ENCODE measurements around the gene UBAC2. TPM values are rescaled to one million over a fixed set of nuclear protein-coding genes. Genes with fewer than 3 reads are reported as not detected.

The UBAC2 gene
- total RNA-seq, 1 experiment from 2014 or later, result 41.0 TPM

DNA sequence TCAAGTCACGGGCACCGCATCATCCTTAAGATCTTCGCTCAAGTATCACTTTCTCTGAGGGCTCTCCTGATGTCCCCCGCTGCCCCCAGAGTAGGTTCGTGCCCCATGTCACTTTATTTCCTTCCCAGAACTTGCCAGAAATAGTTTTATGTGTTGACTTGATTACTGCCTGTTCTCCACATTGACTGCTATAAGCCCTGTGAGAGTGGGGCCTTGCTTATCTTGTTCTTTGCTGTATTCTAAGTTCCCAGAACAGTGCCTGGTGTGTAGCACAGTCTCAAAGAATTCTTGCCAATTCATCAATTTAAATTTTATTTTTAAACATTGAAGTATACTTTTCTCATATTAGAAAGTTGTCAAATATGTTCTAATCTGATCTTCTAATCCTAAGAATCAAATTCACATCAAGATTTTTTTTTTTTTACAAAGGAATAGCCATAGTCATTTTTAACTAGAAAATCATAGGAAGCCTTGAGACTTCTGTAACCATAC lies 138.6 kb downstream of the UBAC2 start:
- H3K27me3 Mint-ChIP-seq (ENCODE audit: unreplicated experiment), result no peaks in the 10 kb centered on the region
- CTCF ChIA-PET, result no interaction called here
- H3K27ac Mint-ChIP-seq (ENCODE audit: unreplicated experiment), result no peak overlapping the region
- H3K36me3 Mint-ChIP-seq (ENCODE audit: insufficient read depth, unreplicated experiment), result peaks cover 7% of the 10 kb centered on the region
- BruUV-seq (replicated peaks), result no TSS peak
- H3K4me3 Mint-ChIP-seq (ENCODE audit: low read depth, unreplicated experiment), result no peak overlapping the region
- intact Hi-C loops (cut with micrococcal nuclease; ENCODE audit: unreplicated experiment), result no loop called here
- no peaks in the 10 kb centered on the region for H3K4me1 Mint-ChIP-seq (ENCODE audit: low read depth, unreplicated experiment)
- TF ChIP-seq, protein P1, sequence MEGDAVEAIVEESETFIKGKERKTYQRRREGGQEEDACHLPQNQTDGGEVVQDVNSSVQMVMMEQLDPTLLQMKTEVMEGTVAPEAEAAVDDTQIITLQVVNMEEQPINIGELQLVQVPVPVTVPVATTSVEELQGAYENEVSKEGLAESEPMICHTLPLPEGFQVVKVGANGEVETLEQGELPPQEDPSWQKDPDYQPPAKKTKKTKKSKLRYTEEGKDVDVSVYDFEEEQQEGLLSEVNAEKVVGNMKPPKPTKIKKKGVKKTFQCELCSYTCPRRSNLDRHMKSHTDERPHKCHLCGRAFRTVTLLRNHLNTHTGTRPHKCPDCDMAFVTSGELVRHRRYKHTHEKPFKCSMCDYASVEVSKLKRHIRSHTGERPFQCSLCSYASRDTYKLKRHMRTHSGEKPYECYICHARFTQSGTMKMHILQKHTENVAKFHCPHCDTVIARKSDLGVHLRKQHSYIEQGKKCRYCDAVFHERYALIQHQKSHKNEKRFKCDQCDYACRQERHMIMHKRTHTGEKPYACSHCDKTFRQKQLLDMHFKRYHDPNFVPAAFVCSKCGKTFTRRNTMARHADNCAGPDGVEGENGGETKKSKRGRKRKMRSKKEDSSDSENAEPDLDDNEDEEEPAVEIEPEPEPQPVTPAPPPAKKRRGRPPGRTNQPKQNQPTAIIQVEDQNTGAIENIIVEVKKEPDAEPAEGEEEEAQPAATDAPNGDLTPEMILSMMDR (IDR thresholded peaks at IDR 0.05; ENCODE audit: unreplicated experiment), result no peak
- no peaks in the 10 kb centered on the region for H3K9me3 Mint-ChIP-seq (ENCODE audit: low read depth, unreplicated experiment)
- no peak for DNase-seq

DNA sequence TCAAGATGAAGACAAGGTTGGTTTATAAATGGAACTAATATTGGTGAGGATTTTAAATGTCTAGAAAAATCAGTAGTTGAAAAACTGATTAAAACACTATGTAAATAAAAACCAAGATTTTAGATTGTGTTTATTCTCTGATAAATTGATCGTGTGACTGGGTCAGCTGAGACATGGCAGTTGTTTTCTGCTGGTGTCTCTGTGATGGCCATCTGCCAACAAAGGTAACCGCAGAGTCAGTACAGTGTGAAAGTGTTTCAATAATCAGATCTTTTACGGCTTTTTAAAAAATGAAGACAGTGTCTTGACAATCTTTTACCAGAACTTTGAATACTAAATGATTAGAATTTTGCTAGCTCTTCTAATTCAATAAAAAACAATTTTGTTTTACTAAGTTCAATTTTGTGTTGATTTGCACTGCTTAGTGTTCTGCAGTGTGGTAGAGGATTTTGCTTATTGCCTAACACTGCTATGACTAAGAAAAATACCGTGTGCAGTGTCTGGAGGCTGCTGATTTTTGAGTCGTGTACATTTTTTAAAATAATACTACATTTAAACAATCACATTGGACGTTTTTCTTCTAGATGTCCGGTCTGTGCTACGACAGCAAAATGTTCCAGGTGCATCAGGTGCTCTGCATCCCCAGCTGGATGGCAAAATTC lies 139.2 kb downstream of the UBAC2 start:
- Mint-ChIP-seq H3K9me3 (ENCODE audit: low read depth, unreplicated experiment) (no peaks in the 10 kb centered on the region), H3K27ac (ENCODE audit: unreplicated experiment) (no peak overlapping the region), H3K27me3 (ENCODE audit: unreplicated experiment) (no peaks in the 10 kb centered on the region), H3K4me3 (ENCODE audit: low read depth, unreplicated experiment) (no peak overlapping the region), H3K4me1 (ENCODE audit: low read depth, unreplicated experiment) (no peaks in the 10 kb centered on the region), H3K36me3 (ENCODE audit: insufficient read depth, unreplicated experiment) (peaks cover 7% of the 10 kb centered on the region)
- BruUV-seq (replicated peaks), result no TSS peak
- CTCF ChIA-PET, result no interaction called here
- intact Hi-C loops (cut with micrococcal nuclease; ENCODE audit: unreplicated experiment), result no loop called here
- no peak for DNase-seq
- TF ChIP-seq, protein P1 (IDR thresholded peaks at IDR 0.05; ENCODE audit: unreplicated experiment), result no peak

DNA sequence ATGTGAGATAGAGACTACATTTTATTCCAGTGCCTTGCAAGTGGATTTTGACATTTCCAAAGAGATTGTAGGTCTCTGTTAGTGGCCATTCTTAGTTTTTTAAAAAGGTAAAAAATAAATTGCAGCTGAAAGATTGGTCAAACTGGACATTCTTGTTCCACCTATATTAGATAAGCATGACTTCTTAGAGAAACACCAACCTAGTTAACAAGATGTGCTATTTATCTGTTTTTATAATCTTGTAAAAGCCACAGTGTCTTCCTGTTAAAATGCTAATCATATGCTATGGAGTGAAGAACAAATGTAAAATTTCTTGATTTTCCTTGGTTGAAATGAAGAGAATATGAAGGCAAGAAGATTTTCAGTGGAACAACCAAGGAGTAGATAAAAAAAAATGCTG lies 140.0 kb downstream of the UBAC2 start:
- no peaks in the 10 kb centered on the region for H3K4me1 Mint-ChIP-seq (ENCODE audit: low read depth, unreplicated experiment)
- H3K27ac Mint-ChIP-seq (ENCODE audit: unreplicated experiment), result no peak overlapping the region
- DNase-seq, result no peak
- TF ChIP-seq, protein P1 (IDR thresholded peaks at IDR 0.05; ENCODE audit: unreplicated experiment), result no peak
- no peaks in the 10 kb centered on the region for H3K27me3 Mint-ChIP-seq (ENCODE audit: unreplicated experiment)
- no TSS peak for BruUV-seq (replicated peaks)
- H3K36me3 Mint-ChIP-seq (ENCODE audit: insufficient read depth, unreplicated experiment), result peaks cover 7% of the 10 kb centered on the region
- intact Hi-C loops (cut with micrococcal nuclease; ENCODE audit: unreplicated experiment), result no loop called here
- no peaks in the 10 kb centered on the region for H3K9me3 Mint-ChIP-seq (ENCODE audit: low read depth, unreplicated experiment)
- H3K4me3 Mint-ChIP-seq (ENCODE audit: low read depth, unreplicated experiment), result no peak overlapping the region
- CTCF ChIA-PET, result no interaction called here

DNA sequence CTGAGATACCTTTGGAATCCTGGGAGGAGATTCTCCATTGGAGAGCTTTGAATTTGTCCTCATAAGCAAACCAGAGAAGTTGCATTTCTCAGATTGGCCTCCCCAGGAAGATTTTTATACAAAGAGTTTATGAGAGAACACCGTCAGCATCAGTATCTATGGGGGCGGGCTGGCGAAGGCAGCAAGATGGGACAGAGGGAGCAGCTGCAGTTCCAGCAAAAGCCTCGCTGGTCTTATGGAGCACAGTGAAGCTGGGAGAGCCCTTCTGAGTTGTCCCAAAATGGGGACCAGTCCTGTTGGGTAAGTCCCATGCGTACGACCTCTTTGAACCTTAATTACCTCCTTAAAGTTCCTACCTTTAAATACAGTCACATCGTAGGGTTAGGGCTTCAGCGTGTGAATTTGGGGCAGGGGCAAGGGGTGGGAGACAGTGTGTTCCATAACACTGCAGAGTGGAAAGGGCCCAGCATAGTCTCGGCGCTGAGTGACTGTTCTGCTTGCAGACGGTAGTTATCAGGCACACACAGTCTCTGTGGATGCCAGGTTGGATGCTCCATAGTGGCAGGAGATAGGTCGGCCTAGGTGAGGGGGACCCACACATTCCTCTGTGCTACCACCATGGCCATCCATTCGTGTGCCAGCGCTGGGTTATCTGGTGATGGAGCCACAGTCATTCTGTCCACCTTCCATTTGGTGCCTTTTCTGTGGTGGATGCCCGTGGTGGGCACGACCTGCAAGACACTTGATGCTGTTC lies 141.5 kb downstream of the UBAC2 start:
- TF ChIP-seq, protein P1 (IDR thresholded peaks at IDR 0.05; ENCODE audit: unreplicated experiment), result no peak
- intact Hi-C loops (cut with micrococcal nuclease; ENCODE audit: unreplicated experiment), result no loop called here
- Mint-ChIP-seq H3K27ac (ENCODE audit: unreplicated experiment) (no peak overlapping the region), H3K36me3 (ENCODE audit: insufficient read depth, unreplicated experiment) (peaks cover 7% of the 10 kb centered on the region), H3K27me3 (ENCODE audit: unreplicated experiment) (no peaks in the 10 kb centered on the region), H3K4me1 (ENCODE audit: low read depth, unreplicated experiment) (no peaks in the 10 kb centered on the region), H3K4me3 (ENCODE audit: low read depth, unreplicated experiment) (no peak overlapping the region), H3K9me3 (ENCODE audit: low read depth, unreplicated experiment) (no peaks in the 10 kb centered on the region)
- CTCF ChIA-PET, result no interaction called here
- BruUV-seq (replicated peaks), result no TSS peak
- no peak for DNase-seq
